ENCODE results near the gene ATG4A. TPM values are rescaled to one million over a fixed set of nuclear protein-coding genes. Genes with fewer than 3 reads are reported as not detected.

ATG4A gene
- total and polyA plus RNA-seq, 2 experiments from 2014 or later: 8.2 to 11.5 TPM

- no peak overlapping the region for H3K9ac ChIP-seq
- no peak overlapping the region for H2AFZ ChIP-seq
- no peaks in the 10 kb centered on the region for H3K36me3 ChIP-seq (ENCODE audit: low read depth)
- 90 to 91% methylated on average over 3 of the region's 3 CpGs for WGBS, 2 experiments (ENCODE audit: low coverage in 1 of 2, low lambda C conversion rate in 2 of 2, missing lambda C conversion rate in 2 of 2)
- in situ Hi-C loops (cut with MboI): no loop called here
- no peaks in the 10 kb centered on the region; the same call in 1 of the 2 replicates for H3K4me1 ChIP-seq (ENCODE audit: insufficient read depth)
- TF ChIP-seq EZH2phosphoT487 (IDR thresholded peaks at IDR 0.05; ENCODE audit: insufficient read depth, low read depth) (no peak), EZH2 (IDR thresholded peaks at IDR 0.05; ENCODE audit: insufficient read depth, poor library complexity, severe bottlenecking) (no peak)
- no peaks in the 10 kb centered on the region for H3K79me2 ChIP-seq (ENCODE audit: insufficient read depth)
- H3K27me3 ChIP-seq (replicated peaks; ENCODE audit: insufficient read depth): no peaks in the 10 kb centered on the region
- H3K9me2 ChIP-seq (ENCODE audit: insufficient read depth): no peaks in the 10 kb centered on the region
- H3K9me3 ChIP-seq (ENCODE audit: low read depth): no peaks in the 10 kb centered on the region
- no peak overlapping the region for H3K27ac ChIP-seq
- DNase-seq: no peak
- no peak overlapping the region for H3K4me3 ChIP-seq
- H4K20me1 ChIP-seq (ENCODE audit: insufficient read depth): no peaks in the 10 kb centered on the region
- H3K4me2 ChIP-seq (ENCODE audit: unreplicated experiment): no peak overlapping the region
- no peaks in the 10 kb centered on the region for H3F3A ChIP-seq (ENCODE audit: insufficient read depth)
Measured at GRCh38 chrX:108169768-108170167, 78.2 kb downstream of the ATG4A start.

GRCh38 chrX:108171671-108172070 lies 80.1 kb downstream of the ATG4A start:
- Histone ChIP-seq H3K27me3 (replicated peaks; ENCODE audit: insufficient read depth) (no peaks in the 10 kb centered on the region), H3K4me2 (ENCODE audit: unreplicated experiment) (no peak overlapping the region), H3K79me2 (ENCODE audit: insufficient read depth) (no peaks in the 10 kb centered on the region), H3K4me1 (ENCODE audit: insufficient read depth) (no peaks in the 10 kb centered on the region; the same call in 1 of the 2 replicates), H3K4me3 (no peak overlapping the region), H3K9me2 (ENCODE audit: insufficient read depth) (no peaks in the 10 kb centered on the region), H4K20me1 (ENCODE audit: insufficient read depth) (no peaks in the 10 kb centered on the region), H3K9me3 (ENCODE audit: low read depth) (no peaks in the 10 kb centered on the region), H3K27ac (no peak overlapping the region), H3K9ac (no peak overlapping the region), H2AFZ (no peak overlapping the region), H3K36me3 (ENCODE audit: low read depth) (no peaks in the 10 kb centered on the region), H3F3A (ENCODE audit: insufficient read depth) (no peaks in the 10 kb centered on the region)
- no peak for DNase-seq
- 88% methylated on average over 2 to 4 of the region's 4 CpGs for WGBS, 2 experiments (ENCODE audit: low coverage in 1 of 2, low lambda C conversion rate in 2 of 2, missing lambda C conversion rate in 2 of 2)
- TF ChIP-seq EZH2phosphoT487 (IDR thresholded peaks at IDR 0.05; ENCODE audit: insufficient read depth, low read depth) (no peak), EZH2 (IDR thresholded peaks at IDR 0.05; ENCODE audit: insufficient read depth, poor library complexity, severe bottlenecking) (no peak)
- in situ Hi-C loops (cut with MboI): no loop called here

- Histone ChIP-seq H2AFZ (no peak overlapping the region), H3K4me2 (ENCODE audit: unreplicated experiment) (no peak overlapping the region), H3K9me3 (ENCODE audit: low read depth) (no peaks in the 10 kb centered on the region), H3K79me2 (ENCODE audit: insufficient read depth) (no peaks in the 10 kb centered on the region), H3K9ac (no peak overlapping the region), H4K20me1 (ENCODE audit: insufficient read depth) (no peaks in the 10 kb centered on the region), H3K36me3 (ENCODE audit: low read depth) (no peaks in the 10 kb centered on the region), H3K27me3 (replicated peaks; ENCODE audit: insufficient read depth) (no peaks in the 10 kb centered on the region), H3K9me2 (ENCODE audit: insufficient read depth) (no peaks in the 10 kb centered on the region), H3K27ac (no peak overlapping the region), H3F3A (ENCODE audit: insufficient read depth) (no peaks in the 10 kb centered on the region), H3K4me1 (ENCODE audit: insufficient read depth) (no peaks in the 10 kb centered on the region), H3K4me3 (no peak overlapping the region)
- no peak for TF ChIP-seq EZH2phosphoT487 (IDR thresholded peaks at IDR 0.05; ENCODE audit: insufficient read depth, low read depth)
- no peak for TF ChIP-seq EZH2 (IDR thresholded peaks at IDR 0.05; ENCODE audit: insufficient read depth, poor library complexity, severe bottlenecking)
- 13 to 24% methylated on average over 3 of the region's 3 CpGs for WGBS, 2 experiments (ENCODE audit: low coverage in 1 of 2, low lambda C conversion rate in 2 of 2, missing lambda C conversion rate in 2 of 2)
- DNase-seq: no peak
- in situ Hi-C loops (cut with MboI): no loop called here
Measured at GRCh38 chrX:108173874-108174273, 82.3 kb downstream of the ATG4A start.

GRCh38 chrX:108177351-108178142 lies 86.0 kb downstream of the ATG4A start:
- Histone ChIP-seq H3K4me3 (no peak overlapping the region), H3K9me2 (ENCODE audit: insufficient read depth) (no peaks in the 10 kb centered on the region), H3K4me2 (ENCODE audit: unreplicated experiment) (no peak overlapping the region), H3K9me3 (ENCODE audit: low read depth) (no peaks in the 10 kb centered on the region), H3K9ac (no peak overlapping the region), H3F3A (ENCODE audit: insufficient read depth) (no peaks in the 10 kb centered on the region), H4K20me1 (ENCODE audit: insufficient read depth) (no peaks in the 10 kb centered on the region), H3K4me1 (ENCODE audit: insufficient read depth) (no peaks in the 10 kb centered on the region), H3K27ac (no peak overlapping the region), H3K79me2 (ENCODE audit: insufficient read depth) (no peaks in the 10 kb centered on the region), H3K27me3 (replicated peaks; ENCODE audit: insufficient read depth) (no peaks in the 10 kb centered on the region), H3K36me3 (ENCODE audit: low read depth) (no peaks in the 10 kb centered on the region), H2AFZ (no peak overlapping the region)
- DNase-seq: no peak
- TF ChIP-seq EZH2 (IDR thresholded peaks at IDR 0.05; ENCODE audit: insufficient read depth, poor library complexity, severe bottlenecking) (no peak), EZH2phosphoT487 (IDR thresholded peaks at IDR 0.05; ENCODE audit: insufficient read depth, low read depth) (no peak)
- in situ Hi-C loops (cut with MboI): no loop called here
- 88 to 92% methylated on average over 8 of the region's 8 CpGs for WGBS, 2 experiments (ENCODE audit: low coverage in 1 of 2, low lambda C conversion rate in 2 of 2, missing lambda C conversion rate in 2 of 2)

Measured in GM23248 (cell line).